CD14-positive monocyte (primary cell): ENCODE data around the gene C10orf67. TPM values are rescaled to one million over a fixed set of nuclear protein-coding genes. Genes with fewer than 3 reads are reported as not detected.

Experiments
- DNase-seq, 3 donors: peaks; one replicate each; pipeline ENCODE4 v3.0.0-alpha.2; 2011 to 2022
- H2AFZ ChIP-seq: 2 replicates; pipeline ENCODE4 v1.6.0; 2012; ENCODE audit warnings: mild to moderate bottlenecking, low read depth, low read length, inconsistent platforms; ENCODE audit not compliant: insufficient read depth, poor library complexity, severe bottlenecking
- H3K27ac ChIP-seq, 2 donors: 1 replicate in 1 of 2; 2 replicates in 1 of 2; pipeline ENCODE4 v1.5.1; 2012 to 2013; ENCODE audit warnings: low read length in 2 of 2, control low read depth in 1 of 2, inconsistent platforms in 1 of 2, low read depth in 1 of 2, mild to moderate bottlenecking in 1 of 2
- H3K27me3 ChIP-seq, 2 donors: one replicate each; pipeline versions ENCODE4 v1.6.0 to v1.6.1; 2011 to 2013; ENCODE audit warnings: low read length in 2 of 2; ENCODE audit not compliant: control insufficient read depth in 2 of 2, insufficient read depth in 2 of 2
- H3K36me3 ChIP-seq, 2 donors: replicated peaks in 1 of 2; 1 replicate in 1 of 2; 2 replicates in 1 of 2; pipeline versions ENCODE4 v1.5.1 to v1.6.1; 2012 to 2013; ENCODE audit warnings: low read length in 2 of 2, control low read depth in 1 of 2, inconsistent platforms in 1 of 2, mild to moderate bottlenecking in 1 of 2; ENCODE audit not compliant: insufficient read depth in 2 of 2, control insufficient read depth in 1 of 2
- H3K4me1 ChIP-seq, 2 donors: 1 replicate in 1 of 2; 2 replicates in 1 of 2; pipeline versions ENCODE4 v1.5.1 to v1.6.1; 2012 to 2013; ENCODE audit warnings: low read length in 2 of 2, control low read depth in 1 of 2, inconsistent platforms in 1 of 2, mild to moderate bottlenecking in 1 of 2, moderate library complexity in 1 of 2; ENCODE audit not compliant: insufficient read depth in 2 of 2, control insufficient read depth in 1 of 2
- H3K4me2 ChIP-seq: replicated peaks from 2 replicates; pipeline ENCODE3; 2012; ENCODE audit warnings: low read length, moderate library complexity, mild to moderate bottlenecking; ENCODE audit not compliant: poor library complexity, severe bottlenecking; ENCODE audit errors: extremely low read depth
- H3K4me3 ChIP-seq, 3 experiments: fragments of 200-600 bp in 1 of 3; sonication (generic) in 1 of 3; replicated peaks in 1 of 3; 1 replicate in 2 of 3; 2 replicates in 1 of 3; pipeline ENCODE4 v1.5.1; 2011 to 2013; ENCODE audit warnings: low read length in 3 of 3, mild to moderate bottlenecking in 3 of 3, control low read depth in 2 of 3, low read depth in 2 of 3, inconsistent platforms in 1 of 3, moderate library complexity in 1 of 3
- H3K79me2 ChIP-seq: 2 replicates; pipeline ENCODE4 v1.6.0; 2012; ENCODE audit warnings: mild to moderate bottlenecking, control low read depth, inconsistent platforms, low read length, moderate library complexity; ENCODE audit not compliant: insufficient read depth
- H3K9ac ChIP-seq: 2 replicates; pipeline ENCODE4 v1.6.0; 2017; ENCODE audit warnings: low read length, mild to moderate bottlenecking; ENCODE audit not compliant: insufficient read depth, poor library complexity, severe bottlenecking
- H3K9me3 ChIP-seq, 2 donors: replicated peaks in 1 of 2; 1 replicate in 1 of 2; 2 replicates in 1 of 2; pipeline versions ENCODE4 v1.5.1 to v1.6.1; 2012 to 2013; ENCODE audit warnings: low read length in 2 of 2, control low read depth in 1 of 2; ENCODE audit not compliant: control insufficient read depth in 1 of 2, insufficient read depth in 1 of 2
- H4K20me1 ChIP-seq: 2 replicates; pipeline ENCODE4 v1.6.0; 2012; ENCODE audit warnings: mild to moderate bottlenecking, low read length, control low read depth, moderate library complexity; ENCODE audit not compliant: insufficient read depth
- H3K27ac Mint-ChIP-seq, 7 donors: one replicate each; pipeline ENCODE4 v1.8.0; 2020; ENCODE audit warnings: mild to moderate bottlenecking in 7 of 7, mixed read lengths in 7 of 7, moderate library complexity in 6 of 7, inconsistent platforms in 2 of 7
- H3K27me3 Mint-ChIP-seq, 3 donors: one replicate each; pipeline ENCODE4 v1.8.0; 2021 to 2022; ENCODE audit warnings: low read depth in 3 of 3, mild to moderate bottlenecking in 3 of 3, mixed read lengths in 3 of 3, moderate library complexity in 3 of 3, inconsistent platforms in 1 of 3
- H3K36me3 Mint-ChIP-seq, 2 donors: one replicate each; pipeline ENCODE4 v1.8.0; 2020; ENCODE audit warnings: mixed read lengths in 2 of 2, inconsistent platforms in 1 of 2, mild to moderate bottlenecking in 1 of 2
- H3K4me1 Mint-ChIP-seq: one replicate; pipeline ENCODE4 v1.8.0; 2020; ENCODE audit warnings: mild to moderate bottlenecking, mixed read lengths
- H3K4me3 Mint-ChIP-seq, 2 donors: one replicate each; pipeline ENCODE4 v1.8.0; 2020; ENCODE audit warnings: mild to moderate bottlenecking in 2 of 2, mixed read lengths in 2 of 2, moderate library complexity in 1 of 2
- H3K9me3 Mint-ChIP-seq, 7 donors: one replicate each; pipeline ENCODE4 v1.8.0; 2020 to 2022; ENCODE audit warnings: mixed read lengths in 7 of 7, mild to moderate bottlenecking in 6 of 7, moderate library complexity in 6 of 7, inconsistent platforms in 2 of 7
- CTCF ChIP-seq: fragments of 200-600 bp; IDR thresholded peaks from one replicate; pipeline ENCODE4 v1.8.0; 2022; ENCODE audit warnings: antibody characterized with exemption, mild to moderate bottlenecking
- WGBS: methylation state at CpG from one replicate; pipeline ENCODE4 v1.1.5; 2013; ENCODE audit warnings: missing lambda C conversion rate; ENCODE audit not compliant: insufficient coverage; 5-methylcytosine and 5-hydroxymethylcytosine counted together
- intact Hi-C, 2 donors: fragments of 100-400 bp; cut with micrococcal nuclease; formaldehyde crosslinking; loops; one replicate each; pipeline versions ENCODE4 v1.15.0 to v1.15.1; 2023
- polyA plus RNA-seq, 3 donors: library from polyadenylated mRNA; depleted of rRNA in 1 of 3; unstranded in 2 of 3; stranded (reverse) in 1 of 3; fragments of 300-500 nt in 2 of 3; fragments of >200 nt in 1 of 3; fragmentation: Illumina TruSeq in 2 of 3; gene quantifications; 1 replicate in 2 of 3; 2 replicates in 1 of 3; pipeline ENCODE4 v1.2.3, GENCODE V29; 2012 to 2021

Gene C10orf67
- polyA plus RNA-seq, 3 donors: not detected

DNA sequence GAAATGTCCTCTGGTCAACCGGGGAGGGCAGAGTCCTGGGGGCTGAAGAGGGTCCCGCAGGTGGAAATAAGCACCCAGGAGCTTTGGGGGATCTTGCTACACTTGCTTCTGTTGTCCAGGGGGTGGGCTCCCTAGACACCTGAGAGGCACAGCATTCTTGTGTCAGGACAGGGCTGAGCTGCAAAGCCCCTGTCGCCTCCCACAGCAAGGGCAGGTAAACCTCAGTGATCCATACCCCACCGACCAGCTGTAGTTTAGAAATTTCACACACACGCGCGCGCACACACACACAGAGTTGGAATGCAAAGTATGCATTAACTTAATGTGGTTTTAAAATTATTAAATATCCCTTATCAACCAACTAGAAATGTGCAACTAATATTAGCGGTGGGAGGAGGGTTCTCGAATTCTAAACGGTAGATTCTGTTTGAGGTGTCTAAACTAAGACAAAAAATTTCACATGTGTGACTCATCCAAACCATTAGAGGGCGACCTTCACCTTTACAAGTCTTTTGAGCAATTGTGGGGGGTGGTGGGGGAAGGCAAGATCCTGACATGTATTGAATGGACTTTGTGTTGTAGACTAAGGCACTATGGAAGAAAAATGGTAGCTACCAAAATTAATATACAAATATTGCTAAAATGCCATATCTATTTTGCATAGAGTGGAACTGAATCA is 186.8 kb downstream of the C10orf67 start:
- no peaks in the 10 kb centered on the region for H3K9me3 ChIP-seq
- peaks cover 2% of the 10 kb centered on the region for H3K4me1 Mint-ChIP-seq
- H2AFZ ChIP-seq: no peak overlapping the region
- H3K4me1 ChIP-seq: no peaks in the 10 kb centered on the region
- no peaks in the 10 kb centered on the region for H4K20me1 ChIP-seq
- H3K27ac ChIP-seq: no peak overlapping the region
- intact Hi-C loops: loop anchor here (2.0 to 10.0 kb wide), 3 partner anchors 1039 to 1357 kb away; no protein-coding TSS in a partner anchor
- H3K27ac Mint-ChIP-seq: peak overlapping the region in 1 of 7 donors; percentile 25
- no peaks in the 10 kb centered on the region for H3K79me2 ChIP-seq
- peak overlapping the region; percentile 4 for H3K4me2 ChIP-seq
- no peak for TF ChIP-seq CTCF
- DNase-seq: peak in 2 of 3 donors; percentile 1 to 12
- no peaks in the 10 kb centered on the region for H3K9me3 Mint-ChIP-seq
- no peak overlapping the region for H3K9ac ChIP-seq
- H3K36me3 Mint-ChIP-seq: no peaks in the 10 kb centered on the region
- H3K4me3 Mint-ChIP-seq: no peak overlapping the region
- no peaks in the 10 kb centered on the region for H3K36me3 ChIP-seq
- no peak overlapping the region for H3K4me3 ChIP-seq
- 55% methylated on average over 2 of the region's 12 CpGs for WGBS
- H3K27me3 ChIP-seq: peaks cover 0 to 3% of the 10 kb centered on the region in 2 donors
- H3K27me3 Mint-ChIP-seq: peaks cover 9 to 18% (median 11%) of the 10 kb centered on the region in 3 donors

- WGBS: 64% methylated on average over 14 of the region's 14 CpGs
- H3K4me3 Mint-ChIP-seq: no peak overlapping the region
- Histone ChIP-seq H3K4me1 (no peaks in the 10 kb centered on the region), H3K4me2 (no peak overlapping the region), H3K4me3 (no peak overlapping the region), H3K9me3 (no peaks in the 10 kb centered on the region), H3K27ac (no peak overlapping the region), H3K9ac (no peak overlapping the region), H4K20me1 (no peaks in the 10 kb centered on the region), H3K27me3 (peaks cover 0 to 3% of the 10 kb centered on the region in 2 donors), H2AFZ (no peak overlapping the region), H3K79me2 (no peaks in the 10 kb centered on the region), H3K36me3 (no peaks in the 10 kb centered on the region)
- peaks cover 2% of the 10 kb centered on the region for H3K4me1 Mint-ChIP-seq
- peak overlapping the region in 1 of 7 donors; percentile 6 for H3K27ac Mint-ChIP-seq
- no peak for DNase-seq
- intact Hi-C loops: loop anchor here in 1 of 2 donors (5.0 to 10.0 kb wide), 2 partner anchors 1040 to 1358 kb away; no protein-coding TSS in a partner anchor
- TF ChIP-seq CTCF: no peak
- H3K36me3 Mint-ChIP-seq: no peaks in the 10 kb centered on the region
- no peaks in the 10 kb centered on the region for H3K9me3 Mint-ChIP-seq
- H3K27me3 Mint-ChIP-seq: peaks cover 9 to 17% (median 11%) of the 10 kb centered on the region in 3 donors
These were observed 187.3 kb downstream of the C10orf67 start for GRCh38 chr10:23157239-23157681.
